Fibroblast of the conjunctiva (primary cell): ENCODE results near the gene MED23.

Experiments
- DNase-seq: peaks from one replicate; pipeline ENCODE4 v3.0.0-alpha.2; 2010; ENCODE audit warnings: low read depth

MED23 gene

DNA sequence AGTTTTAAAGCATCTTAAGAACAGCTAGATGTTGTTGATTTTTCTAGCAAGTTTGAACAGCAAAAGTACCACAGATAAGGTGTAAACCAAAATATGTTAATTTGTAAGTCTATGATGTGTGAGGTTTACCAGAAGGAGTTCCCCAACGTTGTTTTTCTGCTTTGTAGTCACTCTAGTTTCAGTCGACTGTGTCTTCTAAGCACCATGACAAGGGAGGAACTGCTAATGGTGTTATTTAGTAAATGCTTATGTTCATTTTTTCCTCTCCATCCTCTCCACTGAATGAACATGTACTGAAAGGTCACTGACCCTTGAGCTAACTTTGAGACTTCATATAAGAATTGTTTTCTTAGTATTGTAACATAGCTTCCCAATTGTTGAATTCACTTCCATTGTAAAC, 12.1 kb upstream of the MED23 start:
- DNase-seq: no peak

DNA sequence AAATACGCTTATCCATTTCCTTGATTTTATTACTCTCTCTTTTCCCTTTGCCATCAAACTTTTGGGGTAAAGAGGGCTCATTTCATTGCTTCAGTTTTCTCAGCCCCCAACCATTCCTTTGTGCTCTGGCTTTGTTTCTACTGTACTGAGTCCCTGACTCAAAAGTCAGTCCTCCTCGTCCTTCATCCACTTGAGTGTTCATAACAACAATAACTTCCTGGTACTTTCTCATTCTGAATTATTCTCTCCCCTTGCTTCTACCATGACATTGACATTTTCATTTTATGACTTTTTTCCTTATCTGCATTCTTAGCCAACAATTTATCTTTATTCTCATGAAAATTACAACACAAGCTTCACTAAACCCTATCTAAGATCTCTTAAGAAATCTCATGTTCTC, 10.0 kb upstream of the MED23 start:
- DNase-seq: no peak

- no peak for DNase-seq
Measured at GRCh38 chr6:131636880-131637792, 9.1 kb upstream of the MED23 start, which contains the start of gene ENPP3. Gene ENPP3 (plus strand): TSS chr6:131637302. CDS start chr6:131637385, 83 bp downstream.

DNA sequence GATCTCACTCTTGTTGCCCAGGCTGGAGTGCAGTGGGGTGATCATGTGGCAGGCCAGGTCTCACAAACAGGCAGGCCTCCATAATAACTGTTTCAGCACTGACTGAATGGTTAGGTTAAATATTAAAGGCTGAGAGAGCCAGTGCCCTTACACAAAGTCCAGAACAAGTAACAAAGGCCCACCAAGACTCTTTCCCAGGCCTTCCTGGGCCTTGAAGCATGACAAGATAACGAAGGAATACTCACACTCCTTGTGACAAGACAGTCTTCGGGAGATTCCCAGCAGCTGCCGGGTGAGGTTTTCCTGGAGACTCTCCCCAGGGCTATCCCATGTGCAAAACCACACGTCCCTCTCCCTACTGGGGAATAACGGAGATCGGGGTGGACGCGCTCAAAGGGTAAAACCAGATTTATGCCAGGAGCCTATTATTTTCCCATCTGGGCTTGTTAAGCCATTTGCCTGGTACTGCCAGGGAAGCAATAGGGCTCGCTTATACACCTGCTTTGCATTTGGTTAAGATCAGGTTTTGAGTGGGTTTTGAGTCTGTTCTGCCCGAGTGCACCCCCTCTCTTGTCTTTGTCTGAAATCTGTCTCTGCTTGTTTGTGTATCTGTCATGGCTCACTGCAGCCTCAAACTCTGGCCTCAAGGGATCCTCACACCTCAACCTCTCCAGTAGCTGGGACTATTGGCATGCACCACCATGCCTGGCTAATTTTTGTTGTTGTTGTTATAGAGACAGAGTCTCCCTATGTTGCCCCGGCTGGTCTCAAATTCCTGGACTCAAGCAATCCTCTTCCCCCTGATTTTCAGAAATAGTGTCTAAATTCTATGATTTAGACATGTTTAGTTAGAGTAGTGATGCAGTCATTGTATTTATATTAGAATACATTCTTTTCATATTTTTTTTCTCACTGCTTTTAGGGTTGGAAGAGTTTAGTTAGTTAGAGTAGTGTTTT, 7.6 kb upstream of the MED23 start:
- DNase-seq: no peak

DNA sequence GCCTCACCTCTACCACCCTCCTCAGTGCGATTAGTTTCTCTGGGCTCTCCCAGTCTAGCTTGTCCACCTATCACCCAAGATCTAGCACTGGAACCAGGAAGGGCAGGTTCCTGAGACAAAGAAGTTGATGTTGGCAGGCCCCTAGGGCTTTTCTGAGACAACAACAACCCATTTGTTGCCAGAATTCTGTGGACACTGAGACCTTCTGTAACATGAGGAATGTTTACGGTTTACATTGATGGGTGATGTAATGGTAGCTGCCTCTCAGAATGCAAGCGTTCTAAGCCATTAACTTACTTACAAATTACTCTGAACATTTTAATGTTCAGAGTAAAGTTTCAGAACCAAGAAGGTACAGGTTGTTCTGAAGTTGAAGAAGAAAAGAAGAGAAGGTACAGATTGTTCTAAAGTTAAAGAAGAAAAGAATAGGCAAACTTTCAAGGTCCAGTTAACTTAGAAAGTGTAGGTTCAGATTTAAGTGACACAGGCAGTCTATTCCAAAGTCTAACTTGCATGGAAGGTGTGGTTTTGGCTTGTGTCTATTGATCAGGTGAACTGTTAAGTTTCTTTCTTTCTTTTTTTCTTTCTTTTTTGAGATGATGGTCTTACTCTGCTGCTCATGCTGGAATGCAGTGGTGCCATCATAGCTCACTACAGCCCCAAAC, 3.7 kb upstream of the MED23 start:
- no peak for DNase-seq

DNA sequence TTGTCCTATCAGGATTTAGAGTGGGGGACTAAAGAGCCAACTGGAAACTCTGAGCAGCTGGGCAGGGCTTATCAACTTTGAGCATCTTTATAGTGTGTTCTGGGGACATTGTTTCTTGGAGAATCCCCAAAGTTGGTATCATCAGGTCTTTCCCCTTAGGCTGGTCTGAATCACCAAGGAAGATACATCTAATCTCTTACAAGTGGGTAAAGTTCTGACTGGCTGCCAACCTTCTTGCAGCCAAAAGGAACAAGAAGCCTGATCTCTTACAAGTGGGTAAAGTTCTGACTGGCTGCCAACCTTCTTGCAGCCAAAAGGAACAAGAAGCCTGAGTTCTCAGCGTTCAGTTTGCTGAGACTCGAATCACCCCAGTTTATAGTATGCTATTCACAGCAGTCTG, 1.6 kb upstream of the MED23 start:
- DNase-seq: peak; percentile 4

GRCh38 chr6:131628726-131629125, 684 bp upstream of the MED23 start:
- no peak for DNase-seq

- no peak for DNase-seq
Measured at GRCh38 chr6:131615275-131615674, 12.8 kb downstream of the MED23 start.

DNA sequence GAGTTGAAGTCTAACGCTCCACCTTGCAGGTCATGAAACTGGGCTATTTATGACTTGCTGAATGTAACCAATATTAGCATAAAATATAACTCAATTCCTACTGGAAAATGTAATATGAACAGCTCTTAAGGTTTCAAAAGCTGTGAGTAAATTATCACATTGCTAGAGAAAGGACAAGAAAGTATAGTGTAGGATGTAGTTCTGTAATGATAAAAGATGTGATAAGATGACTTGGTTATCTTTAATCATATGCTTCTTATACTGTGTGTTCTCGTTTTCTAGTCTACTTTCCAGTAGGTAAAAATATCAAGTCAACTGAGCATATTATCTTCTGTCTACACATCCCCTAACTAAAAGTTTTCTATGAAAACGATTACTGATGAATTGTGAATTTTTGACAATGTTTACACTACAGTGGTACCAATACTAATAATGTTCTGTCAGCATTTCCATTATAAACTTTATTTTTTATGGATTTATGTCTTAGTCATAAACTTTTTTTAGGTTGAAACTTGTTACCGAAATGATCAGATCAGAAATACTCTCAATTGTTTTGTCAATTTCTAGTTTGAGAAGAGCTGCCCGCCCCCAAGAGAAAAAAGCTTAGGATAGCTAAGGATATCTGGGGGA, 14.6 kb downstream of the MED23 start:
- DNase-seq: no peak

DNA sequence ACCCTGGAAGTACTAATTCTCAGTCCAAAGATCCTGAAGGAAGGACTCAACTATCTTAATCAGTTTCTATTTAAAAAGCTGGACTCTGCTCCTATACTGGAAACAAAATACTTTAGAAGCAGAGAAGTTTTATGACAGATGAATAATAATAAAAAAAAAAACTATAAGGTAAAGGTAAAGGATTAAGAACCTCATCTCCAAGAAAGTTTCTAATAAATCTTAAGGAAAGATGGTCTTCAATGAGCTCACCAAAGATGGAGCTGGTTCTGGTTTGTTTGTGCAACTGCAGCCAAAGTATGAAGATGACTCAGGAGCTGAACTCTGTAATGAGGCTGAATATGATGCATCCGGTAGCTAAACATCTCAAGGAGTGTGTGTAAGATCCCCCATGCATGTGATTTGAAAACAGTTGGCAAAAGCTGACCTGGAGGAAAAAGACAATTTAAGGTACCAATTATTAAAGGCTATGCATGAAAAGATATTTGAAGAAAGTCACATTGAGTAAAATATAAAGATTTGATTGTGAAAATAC, 25.2 kb downstream of the MED23 start:
- DNase-seq: peak; percentile 62

DNA sequence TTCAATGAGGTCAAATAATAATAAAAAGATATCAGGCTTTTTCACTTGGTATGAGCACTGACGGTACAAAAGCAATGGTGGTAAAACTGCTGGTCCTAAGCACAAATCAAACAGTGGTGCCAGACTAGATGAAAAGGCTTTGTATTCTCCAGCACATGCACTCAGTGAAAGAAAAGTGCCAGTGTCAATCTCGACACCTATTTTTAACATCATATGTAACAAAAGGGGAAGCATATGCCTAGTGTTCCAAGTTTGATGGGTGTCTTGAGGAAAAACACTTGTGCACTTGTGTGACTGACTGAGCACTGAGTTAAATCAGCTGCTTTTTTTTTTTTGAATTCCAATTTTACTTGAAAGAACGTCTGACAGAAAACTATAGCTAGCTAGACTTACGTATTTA, 27.3 kb downstream of the MED23 start:
- DNase-seq: no peak

- DNase-seq: no peak
Measured at GRCh38 chr6:131597446-131597845, 30.6 kb downstream of the MED23 start.

GRCh38 chr6:131594074-131594473, 34.0 kb downstream of the MED23 start:
- DNase-seq: no peak

- DNase-seq: no peak
Measured at GRCh38 chr6:131592935-131593334, 35.1 kb downstream of the MED23 start.

- no peak for DNase-seq
Measured at GRCh38 chr6:131588643-131589042, 39.4 kb downstream of the MED23 start.

DNA sequence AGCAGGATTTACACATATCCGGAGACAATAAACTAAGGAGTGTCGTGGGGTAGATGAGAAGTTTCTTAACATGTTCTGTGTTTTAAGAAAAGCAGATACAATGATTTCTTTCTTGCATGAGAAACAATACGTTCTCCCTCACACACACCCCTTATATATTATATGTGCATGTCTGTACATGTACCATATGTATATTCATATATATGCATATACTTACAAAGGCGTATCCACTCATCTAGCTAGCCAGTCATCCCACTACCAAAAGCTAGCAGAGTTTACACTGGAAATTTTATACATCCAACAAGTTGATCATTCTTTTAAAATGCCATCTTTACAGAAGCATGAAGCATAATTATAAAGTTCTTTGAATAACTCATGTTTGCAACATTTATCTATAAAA, 40.1 kb downstream of the MED23 start:
- no peak for DNase-seq

- DNase-seq: no peak
Measured at GRCh38 chr6:131586543-131586942, 41.5 kb downstream of the MED23 start.

DNA sequence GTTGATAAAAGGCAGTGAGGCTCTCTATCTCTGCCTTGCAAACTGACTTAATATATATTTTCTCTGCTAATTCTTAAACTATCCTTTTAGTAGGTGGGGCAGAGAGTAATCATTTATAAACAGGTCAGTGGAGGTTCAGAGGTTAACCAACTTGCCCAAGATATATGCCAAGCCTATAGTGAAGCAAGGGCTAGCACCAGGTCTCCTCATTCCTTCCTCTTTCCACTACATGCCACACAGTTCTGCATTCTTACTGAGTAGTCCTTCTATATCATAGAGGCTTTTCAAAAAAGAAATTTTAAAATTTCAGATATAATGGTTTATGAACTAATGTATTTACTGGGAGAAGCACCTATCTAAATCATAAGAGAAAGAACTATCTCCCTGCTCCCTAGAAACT, 46.5 kb downstream of the MED23 start:
- no peak for DNase-seq

- DNase-seq: no peak
Measured at GRCh38 chr6:131575834-131576478, 52.1 kb downstream of the MED23 start.

GRCh38 chr6:131574686-131575085, 53.4 kb downstream of the MED23 start:
- no peak for DNase-seq

- DNase-seq: no peak
Measured at GRCh38 chr6:131574133-131574532, 53.9 kb downstream of the MED23 start.
